Measurements from ENCODE around the gene CD300H.

Gene CD300H

GRCh38 chr17:74546586-74546985 lies 20.7 kb downstream of the CD300H start:
- Mint-ChIP-seq H3K27me3 (peaks cover 39% of the 10 kb centered on the region), H3K36me3 (no peaks in the 10 kb centered on the region), H3K27ac (peak overlapping the region; percentile 11), H3K9me3 (no peaks in the 10 kb centered on the region), H3K4me3 (no peak overlapping the region), H3K4me1 (peaks cover 11% of the 10 kb centered on the region)
- no peak for ATAC-seq

DNA sequence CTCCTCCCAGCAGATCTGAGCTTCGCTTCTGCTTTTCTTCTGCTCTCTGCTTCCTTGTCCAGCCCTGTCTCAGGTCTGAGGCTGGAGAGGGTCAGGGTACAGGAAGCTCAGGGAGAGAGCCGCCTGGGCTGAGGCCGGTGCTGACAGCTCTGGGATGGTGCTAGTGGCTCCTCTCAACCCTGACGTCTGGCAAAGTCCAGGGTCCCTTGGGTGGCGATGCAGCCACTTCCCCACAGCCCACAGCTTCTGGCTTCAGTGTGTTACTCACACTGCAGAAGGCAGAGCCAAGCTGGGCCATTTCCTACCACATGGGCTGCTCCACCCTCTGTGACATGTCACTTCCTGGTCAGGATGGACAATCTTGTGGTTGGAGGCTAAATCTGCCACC lies 21.5 kb downstream of the CD300H start, which contains the start of gene CD300C:
Gene CD300C (minus strand): TSS at position 273 of the 388 bp plus-strand sequence. CDS start 333 bp downstream, outside the sequence.
- no peak within 1 kb of the TSS for H3K4me3 Mint-ChIP-seq
- peak within 1 kb of the TSS; percentile 11 for H3K27ac Mint-ChIP-seq
- no peaks in the 10 kb centered on the region for H3K36me3 Mint-ChIP-seq

DNA sequence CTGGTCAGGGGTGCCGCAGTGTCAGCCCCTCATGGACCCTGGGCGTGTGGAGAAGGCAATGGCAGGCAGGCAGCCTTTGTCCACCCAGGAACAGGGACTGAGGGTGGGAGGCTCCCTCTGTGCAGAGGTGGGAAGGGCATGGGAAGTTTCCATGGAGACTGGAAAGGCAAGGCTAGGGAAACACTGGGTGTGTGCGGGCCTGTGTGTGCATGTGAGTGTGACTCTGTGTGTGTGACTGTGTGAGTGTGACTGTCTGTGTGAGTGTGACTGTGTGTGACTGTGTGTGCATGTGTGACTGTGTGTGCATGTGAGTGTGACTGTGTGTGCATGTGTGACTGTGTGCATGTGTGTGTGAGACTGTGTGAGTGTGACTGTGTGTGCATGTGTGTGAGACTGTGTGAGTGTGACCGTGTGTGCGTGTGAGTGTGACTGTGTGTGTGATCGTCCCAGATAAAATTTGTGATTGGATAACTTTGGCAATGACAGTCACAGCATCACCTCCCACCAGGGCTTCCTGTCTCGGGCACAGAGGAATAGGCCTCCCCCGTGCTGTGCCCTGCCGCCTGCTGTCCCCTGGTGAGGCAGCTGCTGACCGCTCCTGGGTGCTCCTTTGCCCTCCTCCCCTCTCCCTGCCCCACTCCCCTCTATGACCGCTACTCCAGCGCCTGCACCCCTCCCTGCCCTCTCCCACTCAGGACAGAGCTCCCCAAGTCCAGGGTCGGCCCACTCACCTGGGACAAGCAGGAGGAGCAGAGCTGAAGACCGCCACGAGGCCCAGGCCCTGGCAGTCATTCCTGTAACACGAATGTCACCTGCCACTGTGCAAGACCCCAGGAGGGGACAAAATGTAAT lies 22.1 kb downstream of the CD300H start:
- Mint-ChIP-seq H3K4me1 (peaks cover 11% of the 10 kb centered on the region), H3K27me3 (peaks cover 25% of the 10 kb centered on the region), H3K27ac (peak overlapping the region; percentile 11), H3K9me3 (no peaks in the 10 kb centered on the region), H3K36me3 (no peaks in the 10 kb centered on the region), H3K4me3 (no peak overlapping the region)
- ATAC-seq = peak; percentile 3

More for the DNA sequence above, 21.5 kb downstream of the CD300H start, which contains the start of gene CD300C:
- peak; percentile 66 for ATAC-seq
- H3K9me3 Mint-ChIP-seq = no peaks in the 10 kb centered on the region
- H3K27me3 Mint-ChIP-seq = peaks cover 31% of the 10 kb centered on the region
- H3K4me1 Mint-ChIP-seq = peaks cover 11% of the 10 kb centered on the region

GRCh38 chr17:74543891-74544760 lies 23.2 kb downstream of the CD300H start:
- Mint-ChIP-seq H3K36me3 (no peaks in the 10 kb centered on the region), H3K4me1 (peaks cover 11% of the 10 kb centered on the region), H3K4me3 (no peak overlapping the region), H3K9me3 (no peaks in the 10 kb centered on the region), H3K27me3 (peaks cover 22% of the 10 kb centered on the region), H3K27ac (no peak overlapping the region)
- ATAC-seq = no peak

DNA sequence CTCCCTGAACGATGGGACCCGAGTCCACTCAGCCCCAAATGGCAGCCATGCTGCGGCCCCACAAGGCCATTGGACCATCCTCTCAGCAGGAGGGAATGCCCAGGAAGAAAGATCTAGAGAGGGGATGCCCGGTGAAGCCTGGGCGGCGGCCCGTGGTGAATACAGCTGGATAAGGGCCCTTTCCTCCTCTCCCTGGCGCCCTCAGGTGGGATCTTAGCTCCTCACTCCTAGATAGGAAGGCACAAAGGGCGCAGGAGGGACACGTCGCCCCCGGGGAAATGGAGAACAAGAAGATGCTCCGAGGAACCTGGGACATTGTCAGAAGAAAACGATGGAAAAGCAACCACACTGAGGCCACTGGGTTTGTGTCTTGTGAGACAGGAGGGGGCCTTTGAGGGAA lies 23.9 kb downstream of the CD300H start:
- H3K9me3 Mint-ChIP-seq = no peaks in the 10 kb centered on the region

DNA sequence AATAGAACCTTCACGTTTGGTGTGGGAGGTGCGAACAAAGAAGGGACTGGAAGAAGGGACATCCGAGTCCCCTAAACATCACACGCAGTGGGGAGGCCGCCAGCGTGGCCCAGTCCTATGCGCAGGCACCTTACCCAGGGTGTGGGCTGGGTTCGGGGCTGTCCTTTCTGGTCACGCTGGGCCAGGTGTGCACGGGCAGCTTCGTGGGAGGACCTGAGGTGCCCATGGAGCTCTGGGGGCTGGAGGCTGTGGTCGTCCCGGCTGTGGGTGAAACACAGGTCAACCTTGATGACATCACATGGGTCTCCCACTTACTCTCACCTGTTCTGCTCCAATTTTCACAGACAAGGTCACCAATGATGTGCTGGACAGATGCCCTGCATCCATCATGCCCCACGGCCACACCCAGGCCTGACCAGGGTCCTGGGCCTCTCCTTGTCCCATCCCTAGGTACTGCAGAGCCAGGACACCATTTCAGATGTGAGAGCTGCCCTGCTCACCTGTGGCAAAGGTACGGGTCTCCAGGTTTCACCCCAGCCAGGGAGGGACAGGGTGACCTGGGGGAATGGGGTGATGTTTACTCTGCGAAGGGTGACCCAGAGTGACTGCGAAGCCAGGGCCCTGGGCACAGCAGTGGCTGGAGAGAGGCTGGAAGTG lies 24.5 kb downstream of the CD300H start:
- H3K4me3 Mint-ChIP-seq = no peak overlapping the region
- H3K27me3 Mint-ChIP-seq = peaks cover 14% of the 10 kb centered on the region
- H3K36me3 Mint-ChIP-seq = no peaks in the 10 kb centered on the region
- H3K27ac Mint-ChIP-seq = no peak overlapping the region
- H3K9me3 Mint-ChIP-seq = no peaks in the 10 kb centered on the region
- peaks cover 6% of the 10 kb centered on the region for H3K4me1 Mint-ChIP-seq
- ATAC-seq = no peak

More for the DNA sequence above, 23.9 kb downstream of the CD300H start:
- no peak for ATAC-seq
- Mint-ChIP-seq H3K27me3 (peaks cover 19% of the 10 kb centered on the region), H3K4me1 (peaks cover 11% of the 10 kb centered on the region), H3K27ac (no peak overlapping the region), H3K4me3 (no peak overlapping the region), H3K36me3 (no peaks in the 10 kb centered on the region)

GRCh38 chr17:74542166-74542565 lies 25.1 kb downstream of the CD300H start:
- Mint-ChIP-seq H3K36me3 (no peaks in the 10 kb centered on the region), H3K27me3 (peaks cover 15% of the 10 kb centered on the region), H3K4me3 (no peak overlapping the region), H3K4me1 (no peaks in the 10 kb centered on the region), H3K9me3 (no peaks in the 10 kb centered on the region), H3K27ac (no peak overlapping the region)
- ATAC-seq = no peak

- H3K4me3 Mint-ChIP-seq = no peak overlapping the region
- H3K36me3 Mint-ChIP-seq = no peaks in the 10 kb centered on the region
- no peak for ATAC-seq
- H3K27me3 Mint-ChIP-seq = peaks cover 22% of the 10 kb centered on the region
- H3K9me3 Mint-ChIP-seq = no peaks in the 10 kb centered on the region
- no peaks in the 10 kb centered on the region for H3K4me1 Mint-ChIP-seq
- H3K27ac Mint-ChIP-seq = no peak overlapping the region
Measured at GRCh38 chr17:74541176-74542111, 25.9 kb downstream of the CD300H start.

DNA sequence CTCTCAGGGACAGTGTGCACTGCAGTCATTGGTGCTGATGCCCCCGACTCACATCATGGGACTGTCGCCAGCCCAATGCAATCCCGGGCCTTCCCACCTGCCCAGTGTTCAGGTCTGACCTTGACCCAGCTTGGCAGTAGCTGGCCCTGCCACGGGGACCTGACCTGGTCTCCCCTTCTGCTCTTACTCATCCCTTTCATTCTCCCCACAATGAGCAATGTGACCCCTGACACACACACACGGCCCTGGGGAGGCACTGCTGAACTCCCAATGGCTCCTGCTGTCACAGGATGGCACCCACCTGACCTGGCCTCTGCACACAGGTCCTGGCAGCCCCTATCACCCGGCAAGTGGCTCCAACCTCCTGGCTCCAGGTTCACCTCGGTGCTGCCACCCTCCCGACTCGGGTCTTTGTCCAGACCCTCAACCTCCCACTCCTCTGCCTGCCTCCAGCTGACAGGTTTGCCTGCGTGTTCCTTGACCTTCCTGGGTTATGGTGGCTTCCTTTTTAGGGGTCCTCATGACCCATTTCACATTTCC lies 28.0 kb downstream of the CD300H start:
- peaks cover 27% of the 10 kb centered on the region for H3K27me3 Mint-ChIP-seq
- no peaks in the 10 kb centered on the region for H3K9me3 Mint-ChIP-seq
- peak overlapping the region; percentile 3 for H3K27ac Mint-ChIP-seq

DNA sequence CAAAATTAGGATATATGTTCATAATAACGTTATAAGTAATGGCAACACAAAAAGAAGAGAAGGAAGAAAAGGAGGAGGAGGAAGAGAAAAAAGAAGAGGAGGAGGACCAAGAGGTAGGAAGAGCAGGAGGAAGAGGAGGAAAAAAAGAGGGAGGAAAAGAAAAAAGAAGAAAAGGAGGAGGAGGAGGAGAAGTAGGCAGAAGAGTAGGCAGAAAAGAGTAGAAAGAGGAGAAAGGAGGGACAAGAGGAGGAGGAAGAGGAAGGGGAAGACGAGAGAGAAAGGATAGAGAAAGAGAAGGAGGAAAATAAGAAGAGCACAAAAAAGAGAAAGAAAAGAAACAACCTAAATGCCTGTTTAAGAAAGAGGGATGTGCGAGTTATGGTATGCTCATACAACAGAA lies 30.4 kb downstream of the CD300H start:
- ATAC-seq = no peak
- H3K9me3 Mint-ChIP-seq = no peaks in the 10 kb centered on the region
- H3K4me3 Mint-ChIP-seq = no peak overlapping the region
- peaks cover 16% of the 10 kb centered on the region for H3K4me1 Mint-ChIP-seq
- peaks cover 27% of the 10 kb centered on the region for H3K27me3 Mint-ChIP-seq
- no peak overlapping the region for H3K27ac Mint-ChIP-seq
- no peaks in the 10 kb centered on the region for H3K36me3 Mint-ChIP-seq

More for the DNA sequence above, 28.0 kb downstream of the CD300H start:
- Mint-ChIP-seq H3K4me1 (no peaks in the 10 kb centered on the region), H3K4me3 (no peak overlapping the region), H3K36me3 (no peaks in the 10 kb centered on the region)
- ATAC-seq = no peak

GRCh38 chr17:74532115-74532514 lies 35.2 kb downstream of the CD300H start:
- peaks cover 45% of the 10 kb centered on the region for H3K4me1 Mint-ChIP-seq

DNA sequence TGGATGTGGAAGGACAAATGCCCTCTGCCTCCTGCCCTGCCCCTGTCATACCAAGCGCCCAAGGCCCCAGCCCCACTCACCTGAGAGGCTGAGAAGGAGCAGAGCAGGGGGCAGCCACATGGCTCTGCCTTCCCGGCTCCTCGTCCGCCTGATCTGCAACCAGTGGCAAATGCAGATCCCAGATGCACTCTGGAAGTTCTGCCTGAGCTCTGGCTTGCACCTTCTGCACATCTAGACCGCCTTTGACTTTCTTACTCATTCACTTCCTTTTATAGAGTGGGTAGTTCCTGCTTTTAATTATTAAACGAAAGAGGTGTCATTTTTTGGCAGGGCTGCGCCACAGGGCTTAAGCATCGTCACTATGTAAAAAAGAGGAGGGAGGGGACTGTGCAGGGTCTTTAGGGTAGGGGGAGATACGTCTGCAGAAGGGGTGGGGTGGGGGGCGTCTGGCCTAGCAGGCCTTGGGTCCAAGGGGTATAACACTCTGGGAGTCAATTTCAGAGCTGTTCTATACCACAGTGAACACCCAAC lies 36.0 kb downstream of the CD300H start, which contains the start of gene CD300LB:
Gene CD300LB (minus strand): TSS at position 245 of the 531 bp plus-strand sequence. CDS start 125 bp downstream, at position 120.
- peak; percentile 44 for ATAC-seq
- peaks cover 3% of the 10 kb centered on the region for H3K27me3 Mint-ChIP-seq
- H3K4me1 Mint-ChIP-seq = peaks cover 45% of the 10 kb centered on the region
- H3K36me3 Mint-ChIP-seq = no peaks in the 10 kb centered on the region
- H3K9me3 Mint-ChIP-seq = no peaks in the 10 kb centered on the region
- H3K27ac Mint-ChIP-seq = peak within 1 kb of the TSS; percentile 40
- peak within 1 kb of the TSS; percentile 52 for H3K4me3 Mint-ChIP-seq

More at GRCh38 chr17:74532115-74532514, 35.2 kb downstream of the CD300H start:
- Mint-ChIP-seq H3K4me3 (peak overlapping the region; percentile 52), H3K9me3 (no peaks in the 10 kb centered on the region), H3K27me3 (peaks cover 12% of the 10 kb centered on the region), H3K27ac (peak overlapping the region; percentile 40), H3K36me3 (no peaks in the 10 kb centered on the region)
- peak; percentile 61 for ATAC-seq

DNA sequence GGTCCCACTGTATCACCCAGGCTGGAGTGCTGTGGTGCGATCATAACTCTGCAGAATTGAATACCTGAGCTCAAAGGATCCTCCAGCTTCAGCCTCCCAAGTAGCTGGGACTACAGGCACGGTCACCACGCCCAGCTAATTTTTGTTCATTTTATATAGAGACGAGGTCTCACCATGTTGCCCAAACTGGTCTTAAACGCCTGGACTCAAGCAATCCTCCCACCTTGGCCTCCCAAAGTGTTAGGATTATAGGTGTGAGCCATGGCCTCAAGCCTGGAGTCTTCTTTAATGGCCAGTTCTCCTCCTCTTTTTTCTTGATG lies 36.5 kb downstream of the CD300H start:
- Mint-ChIP-seq H3K4me1 (peaks cover 45% of the 10 kb centered on the region), H3K27ac (peak overlapping the region; percentile 40), H3K9me3 (no peaks in the 10 kb centered on the region), H3K27me3 (peaks cover 1% of the 10 kb centered on the region), H3K36me3 (no peaks in the 10 kb centered on the region), H3K4me3 (no peak overlapping the region)
- no peak for ATAC-seq

GRCh38 chr17:74529243-74529642 lies 38.1 kb downstream of the CD300H start:
- peak overlapping the region; percentile 41 for H3K27ac Mint-ChIP-seq
- peaks cover 17% of the 10 kb centered on the region for H3K27me3 Mint-ChIP-seq
- peaks cover 45% of the 10 kb centered on the region for H3K4me1 Mint-ChIP-seq
- no peaks in the 10 kb centered on the region for H3K36me3 Mint-ChIP-seq
- no peak overlapping the region for H3K4me3 Mint-ChIP-seq
- H3K9me3 Mint-ChIP-seq = no peaks in the 10 kb centered on the region
- no peak for ATAC-seq
